CD8-positive, alpha-beta memory T cell (primary cell): ENCODE data around the gene NHERF1. TPM values are rescaled to one million over a fixed set of nuclear protein-coding genes. Genes with fewer than 3 reads are reported as not detected.

Source experiments
- CTCF ChIA-PET: fragments of 350-600 bp; sonication (Branson Sonifier 250); formaldehyde crosslinking; loops from one replicate; lab custom pipeline; 2021; ENCODE audit warnings: antibody characterized with exemption; lab: Charles Lee
- POLR2A ChIA-PET: fragments of 350-600 bp; sonication (Branson Sonifier 250); formaldehyde crosslinking; loops from one replicate; lab custom pipeline; 2021; ENCODE audit warnings: antibody characterized with exemption; lab: Charles Lee
- DNase-seq, 5 donors: peaks; one replicate each; pipeline versions ENCODE4 v3.0.0 to v3.0.0-alpha.2; 2020 to 2022; ENCODE audit warnings: mixed read lengths in 1 of 5
- H3K27ac ChIP-seq: one replicate; pipeline ENCODE4 v1.7.0; 2013; ENCODE audit warnings: low read depth, mild to moderate bottlenecking, low read length, moderate library complexity
- H3K27me3 ChIP-seq: 2 replicates; pipeline ENCODE4 v1.7.0; 2013; ENCODE audit warnings: low read length, mild to moderate bottlenecking; ENCODE audit not compliant: insufficient read depth, poor library complexity, severe bottlenecking
- H3K36me3 ChIP-seq: 2 replicates; pipeline ENCODE4 v1.7.0; 2013; ENCODE audit warnings: mild to moderate bottlenecking, low read length, moderate library complexity; ENCODE audit not compliant: insufficient read depth
- H3K4me1 ChIP-seq: 2 replicates; pipeline ENCODE4 v1.7.0; 2013; ENCODE audit warnings: mild to moderate bottlenecking, low read length, moderate library complexity; ENCODE audit not compliant: insufficient read depth
- H3K4me3 ChIP-seq: 2 replicates; pipeline ENCODE4 v1.7.0; 2013; ENCODE audit warnings: mild to moderate bottlenecking, low read length
- H3K9me3 ChIP-seq: 2 replicates; pipeline ENCODE4 v1.7.0; 2013; ENCODE audit warnings: mild to moderate bottlenecking, low read length
- H3K27ac Mint-ChIP-seq, 8 donors: one replicate each; pipeline ENCODE4 v1.8.0; 2020 to 2021; ENCODE audit warnings: mixed read lengths in 8 of 8, mild to moderate bottlenecking in 6 of 8, inconsistent platforms in 3 of 8, moderate library complexity in 3 of 8
- H3K27me3 Mint-ChIP-seq, 2 donors: one replicate each; pipeline ENCODE4 v1.8.0; 2020 to 2021; ENCODE audit warnings: mixed read lengths in 2 of 2, mild to moderate bottlenecking in 1 of 2, moderate library complexity in 1 of 2
- H3K36me3 Mint-ChIP-seq, 3 donors: one replicate each; pipeline ENCODE4 v1.8.0; 2020 to 2021; ENCODE audit warnings: mixed read lengths in 3 of 3, inconsistent platforms in 1 of 3, mild to moderate bottlenecking in 1 of 3
- H3K4me1 Mint-ChIP-seq, 3 donors: one replicate each; pipeline ENCODE4 v1.8.0; 2020 to 2021; ENCODE audit warnings: mixed read lengths in 3 of 3, inconsistent platforms in 1 of 3, mild to moderate bottlenecking in 1 of 3
- H3K4me3 Mint-ChIP-seq, 7 donors: one replicate each; pipeline ENCODE4 v1.8.0; 2020 to 2021; ENCODE audit warnings: mixed read lengths in 7 of 7, mild to moderate bottlenecking in 6 of 7, moderate library complexity in 4 of 7, inconsistent platforms in 2 of 7
- H3K9me3 Mint-ChIP-seq, 5 donors: one replicate each; pipeline ENCODE4 v1.8.0; 2020 to 2022; ENCODE audit warnings: mixed read lengths in 5 of 5, mild to moderate bottlenecking in 3 of 5, moderate library complexity in 2 of 5, inconsistent platforms in 1 of 5
- polyA plus RNA-seq: library from polyadenylated mRNA; unstranded; fragments of 300-500 nt; fragmentation: Illumina TruSeq; gene quantifications from one replicate; pipeline ENCODE4 v1.2.3, GENCODE V29; 2021
- total RNA-seq, 2 experiments: library from RNA; stranded (reverse); gene quantifications; one replicate each; pipeline ENCODE4 v1.2.3, GENCODE V29; 2021

NHERF1 gene
- total and polyA plus RNA-seq, 3 experiments from 2014 or later: 131 to 674 (median 133) TPM

DNA sequence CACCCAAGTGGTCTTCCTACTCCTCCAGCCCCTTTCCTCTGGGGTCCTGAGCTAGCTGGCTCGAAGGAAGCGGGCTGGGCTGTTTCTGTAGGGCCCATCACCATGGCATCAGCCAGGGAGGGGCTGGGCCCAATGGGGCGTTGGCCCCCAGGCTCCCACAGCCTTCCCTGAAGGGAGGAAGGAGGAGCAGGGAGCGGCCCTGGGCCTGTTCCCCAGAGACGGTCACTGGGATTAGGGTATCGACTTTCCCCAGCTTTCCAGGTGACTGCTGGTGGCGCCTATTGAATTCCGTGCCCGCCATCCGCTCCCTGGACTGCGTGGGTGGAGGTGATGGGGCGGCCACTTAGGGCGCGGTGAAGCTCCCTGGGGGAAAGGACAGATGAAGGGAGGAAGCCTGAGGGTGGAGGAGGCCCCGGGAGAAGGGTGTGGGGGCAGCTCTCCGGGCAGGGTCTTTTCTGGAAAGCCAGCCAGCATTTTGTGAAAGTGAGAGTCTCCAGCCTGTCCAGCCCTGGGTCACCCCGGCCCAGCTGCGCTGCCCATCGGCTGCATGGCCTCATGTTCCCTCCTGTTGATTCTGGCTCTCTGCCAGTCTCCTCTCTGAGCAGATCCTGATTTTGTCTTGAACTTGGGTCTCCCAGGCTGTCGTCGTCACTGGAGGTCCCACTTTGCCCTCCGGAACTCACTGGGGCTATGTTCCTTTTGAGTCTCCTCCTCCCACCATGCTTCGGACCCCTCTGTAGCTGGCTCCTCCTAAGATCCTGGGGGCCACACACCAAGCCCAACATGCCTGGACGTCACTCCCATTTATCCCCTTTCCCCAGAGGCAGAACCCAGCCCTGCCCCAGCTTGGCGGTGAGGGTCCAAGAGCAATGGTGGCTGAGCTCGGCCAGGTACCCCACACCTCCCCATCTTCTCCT lies 9.8 kb downstream of the NHERF1 start:
- peaks cover 0 to 44% (median 3%) of the 10 kb centered on the region in 3 donors for H3K36me3 Mint-ChIP-seq
- POLR2A ChIA-PET: interaction anchor here (1.3 to 3.2 kb wide), 4 partner anchors 8 to 104 kb away, joined by 3 to 38 read pairs (median 16); partner anchors contain the start of gene NHERF1
- no peaks in the 10 kb centered on the region for H3K27me3 Mint-ChIP-seq
- peaks cover 98% of the 10 kb centered on the region for H3K4me1 ChIP-seq
- no peaks in the 10 kb centered on the region for H3K27me3 ChIP-seq
- peak overlapping the region; percentile 62 to 90 (median 85) for H3K4me3 Mint-ChIP-seq
- no peaks in the 10 kb centered on the region for H3K9me3 Mint-ChIP-seq
- CTCF ChIA-PET: interaction anchor here (1.2 to 15.2 kb wide), 9 partner anchors 8 to 111 kb away, joined by 3 to 214 read pairs (median 43); partner anchors contain the start of genes NAT9, NHERF1 and RAB37
- peaks cover 80 to 92% (median 84%) of the 10 kb centered on the region in 3 donors for H3K4me1 Mint-ChIP-seq
- H3K4me3 ChIP-seq: peak overlapping the region; percentile 57
- peaks cover 8% of the 10 kb centered on the region for H3K36me3 ChIP-seq
- H3K9me3 ChIP-seq: no peaks in the 10 kb centered on the region
- H3K27ac ChIP-seq: peak overlapping the region; percentile 29
- no peak for DNase-seq
- H3K27ac Mint-ChIP-seq: peak overlapping the region; percentile 74 to 96 (median 89)

- Mint-ChIP-seq H3K27me3 (no peaks in the 10 kb centered on the region), H3K36me3 (peaks cover 0 to 45% (median 3%) of the 10 kb centered on the region in 3 donors), H3K4me1 (peaks cover 74 to 88% (median 78%) of the 10 kb centered on the region in 3 donors), H3K4me3 (peak overlapping the region; percentile 62 to 90 (median 85)), H3K27ac (peak overlapping the region; percentile 76 to 96 (median 90)), H3K9me3 (no peaks in the 10 kb centered on the region)
- peak overlapping the region; percentile 57 for H3K4me3 ChIP-seq
- peak overlapping the region; percentile 20 for H3K27ac ChIP-seq
- no peaks in the 10 kb centered on the region for H3K9me3 ChIP-seq
- peaks cover 96% of the 10 kb centered on the region for H3K4me1 ChIP-seq
- H3K27me3 ChIP-seq: no peaks in the 10 kb centered on the region
- H3K36me3 ChIP-seq: peaks cover 14% of the 10 kb centered on the region
- CTCF ChIA-PET: interaction anchor here (0.7 to 15.2 kb wide), 11 partner anchors 8 to 111 kb away, joined by 3 to 214 read pairs (median 5); partner anchors contain the start of genes NAT9, NHERF1 and RAB37
- no peak for DNase-seq
- POLR2A ChIA-PET: interaction anchor here (1.3 to 3.2 kb wide), 6 partner anchors 9 to 103 kb away, joined by 3 to 38 read pairs (median 8); partner anchors contain the start of gene NHERF1
Observed at GRCh38 chr17:74758848-74759168, 10.4 kb downstream of the NHERF1 start.

GRCh38 chr17:74759243-74759801 lies 10.9 kb downstream of the NHERF1 start:
- Mint-ChIP-seq H3K36me3 (peaks cover 0 to 49% (median 3%) of the 10 kb centered on the region in 3 donors), H3K4me3 (peak overlapping the region; percentile 55 to 90 (median 85)), H3K27me3 (no peaks in the 10 kb centered on the region), H3K4me1 (peaks cover 73 to 87% (median 73%) of the 10 kb centered on the region in 3 donors), H3K27ac (peak overlapping the region; percentile 81 to 96 (median 90)), H3K9me3 (no peaks in the 10 kb centered on the region)
- no peaks in the 10 kb centered on the region for H3K27me3 ChIP-seq
- DNase-seq: peak; percentile 46 to 77 (median 59)
- peak overlapping the region; percentile 57 for H3K4me3 ChIP-seq
- no peak overlapping the region for H3K27ac ChIP-seq
- POLR2A ChIA-PET: interaction anchor here (1.2 to 3.2 kb wide), 7 partner anchors 9 to 102 kb away, joined by 3 to 38 read pairs (median 7); partner anchors contain the start of gene NHERF1
- CTCF ChIA-PET: interaction anchor here (0.7 to 15.2 kb wide), 12 partner anchors 8 to 112 kb away, joined by 3 to 214 read pairs (median 4); partner anchors contain the start of genes NAT9, NHERF1 and RAB37
- peaks cover 14% of the 10 kb centered on the region for H3K36me3 ChIP-seq
- peaks cover 91% of the 10 kb centered on the region for H3K4me1 ChIP-seq
- no peaks in the 10 kb centered on the region for H3K9me3 ChIP-seq

- Mint-ChIP-seq H3K4me3 (peak overlapping the region; percentile 55 to 90 (median 85)), H3K27ac (peak overlapping the region; percentile 81 to 95 (median 90)), H3K4me1 (peaks cover 67 to 84% (median 69%) of the 10 kb centered on the region in 3 donors), H3K9me3 (no peaks in the 10 kb centered on the region), H3K27me3 (no peaks in the 10 kb centered on the region), H3K36me3 (peaks cover 0 to 51% (median 3%) of the 10 kb centered on the region in 3 donors)
- CTCF ChIA-PET: interaction anchor here (0.8 to 15.2 kb wide), 8 partner anchors 8 to 105 kb away, joined by 4 to 214 read pairs (median 37); partner anchors contain the start of genes NAT9, NHERF1 and RAB37
- H3K4me1 ChIP-seq: peaks cover 85% of the 10 kb centered on the region
- POLR2A ChIA-PET: interaction anchor here (0.7 to 3.2 kb wide), 8 partner anchors 10 to 102 kb away, joined by 3 to 38 read pairs (median 6); partner anchors contain the start of gene NHERF1
- no peaks in the 10 kb centered on the region for H3K9me3 ChIP-seq
- DNase-seq: no peak
- no peak overlapping the region for H3K27ac ChIP-seq
- peak overlapping the region; percentile 57 for H3K4me3 ChIP-seq
- peaks cover 14% of the 10 kb centered on the region for H3K36me3 ChIP-seq
- H3K27me3 ChIP-seq: no peaks in the 10 kb centered on the region
Observed at GRCh38 chr17:74759941-74760340, 11.5 kb downstream of the NHERF1 start.

DNA sequence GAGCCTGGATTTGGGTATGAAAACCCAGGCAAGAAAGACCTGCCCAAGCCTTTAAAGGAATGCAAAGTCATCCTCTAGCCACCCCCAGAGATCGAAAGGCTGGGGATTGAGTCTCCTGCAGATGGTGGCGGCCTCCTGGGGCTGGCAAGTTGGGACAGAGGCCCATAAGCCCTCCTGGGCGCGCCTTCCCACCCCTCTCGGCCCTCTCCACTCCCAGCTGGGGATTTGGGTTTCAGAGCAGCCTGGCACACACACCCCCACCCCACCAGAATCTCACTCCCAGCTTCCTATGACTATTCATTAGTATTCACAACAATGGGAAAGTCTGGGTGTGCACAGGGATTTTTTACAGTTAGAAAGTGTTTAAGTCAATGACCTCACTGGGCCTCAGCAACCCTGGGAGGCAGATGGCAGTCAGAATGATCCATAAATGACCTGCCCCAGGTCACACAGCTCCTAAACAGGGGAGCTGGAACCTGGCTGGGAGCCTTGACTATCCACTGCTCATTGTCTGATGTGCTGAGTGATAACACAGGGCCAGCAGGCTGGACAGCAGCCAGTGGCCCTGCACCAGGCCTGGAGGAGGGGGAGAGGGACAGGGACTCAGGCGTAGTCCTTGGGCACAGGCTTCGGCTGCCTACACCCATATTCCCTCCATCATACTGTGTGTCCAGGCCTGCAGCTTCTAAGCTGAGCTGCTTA lies 12.1 kb downstream of the NHERF1 start:
- H3K27me3 ChIP-seq: no peaks in the 10 kb centered on the region
- POLR2A ChIA-PET: interaction anchor here (0.7 to 3.2 kb wide), 8 partner anchors 9 to 24 kb away, joined by 3 to 38 read pairs (median 7); partner anchors contain the start of gene NHERF1
- Mint-ChIP-seq H3K9me3 (no peaks in the 10 kb centered on the region), H3K36me3 (peaks cover 0 to 50% (median 3%) of the 10 kb centered on the region in 3 donors), H3K27me3 (no peaks in the 10 kb centered on the region), H3K27ac (peak overlapping the region; percentile 63 to 91 (median 75)), H3K4me1 (peaks cover 60 to 78% (median 64%) of the 10 kb centered on the region in 3 donors), H3K4me3 (peak overlapping the region in 6 of 7 donors; percentile 54 to 85 (median 71))
- H3K36me3 ChIP-seq: peaks cover 14% of the 10 kb centered on the region
- no peaks in the 10 kb centered on the region for H3K9me3 ChIP-seq
- H3K4me1 ChIP-seq: peaks cover 79% of the 10 kb centered on the region
- no peak overlapping the region for H3K4me3 ChIP-seq
- CTCF ChIA-PET: interaction anchor here (1.2 to 15.2 kb wide), 9 partner anchors 7 to 381 kb away, joined by 3 to 214 read pairs (median 31); partner anchors contain the start of genes NAT9, NHERF1 and RAB37
- H3K27ac ChIP-seq: peak overlapping the region; percentile 39
- no peak for DNase-seq

GRCh38 chr17:74761419-74761818 lies 13.0 kb downstream of the NHERF1 start:
- peak overlapping the region in 7 of 8 donors; percentile 32 to 93 (median 75) for H3K27ac Mint-ChIP-seq
- H3K36me3 Mint-ChIP-seq: peaks cover 0 to 56% (median 5%) of the 10 kb centered on the region in 3 donors
- DNase-seq: no peak
- Histone ChIP-seq H3K27ac (no peak overlapping the region), H3K27me3 (no peaks in the 10 kb centered on the region), H3K4me1 (peaks cover 71% of the 10 kb centered on the region), H3K9me3 (no peaks in the 10 kb centered on the region), H3K36me3 (peaks cover 20% of the 10 kb centered on the region), H3K4me3 (no peak overlapping the region)
- H3K4me1 Mint-ChIP-seq: peaks cover 62 to 79% (median 63%) of the 10 kb centered on the region in 3 donors
- H3K27me3 Mint-ChIP-seq: no peaks in the 10 kb centered on the region
- H3K4me3 Mint-ChIP-seq: peak overlapping the region in 5 of 7 donors; percentile 24 to 82 (median 37)
- CTCF ChIA-PET: interaction anchor here (1.2 to 15.2 kb wide), 6 partner anchors 12 to 382 kb away, joined by 3 to 214 read pairs (median 18); partner anchors contain the start of genes NAT9 and RAB37
- POLR2A ChIA-PET: interaction anchor here (1.0 to 2.7 kb wide), 3 partner anchors 11 to 25 kb away, joined by 3 to 16 read pairs (median 5); no protein-coding TSS in a partner anchor
- no peaks in the 10 kb centered on the region for H3K9me3 Mint-ChIP-seq
